Measurements from ENCODE around the gene MBNL2. TPM values are rescaled to one million over a fixed set of nuclear protein-coding genes. Genes with fewer than 3 reads are reported as not detected.

The MBNL2 gene
- total and polyA plus RNA-seq, 2 experiments from 2014 or later, result 46.7 to 79.5 TPM

DNA sequence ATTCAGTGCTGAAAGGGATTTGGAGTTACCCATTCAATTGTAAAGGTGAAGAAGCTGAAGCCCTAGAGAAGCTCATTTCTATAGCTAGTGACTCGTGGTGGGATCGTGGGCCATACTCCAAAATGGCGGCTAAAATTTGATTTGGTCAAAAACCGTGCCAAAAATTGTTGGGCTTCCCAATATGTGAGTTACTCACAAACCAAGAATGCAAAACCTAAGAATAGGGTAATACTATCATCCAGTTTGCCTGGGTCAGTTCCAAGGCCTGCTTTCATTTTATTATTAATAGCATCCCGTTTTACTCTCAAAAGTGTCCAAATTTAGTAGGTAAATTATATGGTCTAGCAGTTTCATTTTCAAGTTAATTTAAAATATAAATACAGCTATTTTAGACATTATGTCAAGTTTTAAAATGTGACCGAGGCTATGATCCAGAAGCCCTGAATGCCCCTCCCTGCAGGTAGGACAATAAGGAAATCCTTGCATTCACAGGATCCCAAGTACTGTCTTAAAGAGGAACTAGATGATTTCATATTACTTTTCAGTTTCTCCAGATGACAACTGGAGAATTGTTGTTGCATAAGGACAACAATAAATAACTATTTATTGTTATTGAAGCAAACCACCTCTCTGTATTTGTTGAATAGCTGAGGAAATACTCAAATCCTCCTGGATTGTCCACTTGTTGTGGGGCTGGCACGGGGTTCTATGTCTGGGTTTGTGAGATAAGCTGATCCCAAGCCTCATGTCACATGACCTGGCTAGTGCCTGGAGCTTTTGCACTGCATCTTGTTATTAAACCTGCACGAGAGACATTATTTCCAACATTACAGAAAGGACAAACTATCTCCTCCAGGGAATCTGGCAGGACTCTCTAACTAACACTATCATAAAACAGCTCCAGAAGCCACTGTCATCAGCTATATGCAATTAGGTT is 200.3 kb downstream of the MBNL2 start:
- WGBS, 2 experiments (ENCODE audit: low coverage in 1 of 2, low lambda C conversion rate in 2 of 2, missing lambda C conversion rate in 2 of 2), result 81 to 82% methylated on average over 8 of the region's 8 CpGs
- no peak for DNase-seq
- in situ Hi-C loops (cut with MboI), result no loop called here

DNA sequence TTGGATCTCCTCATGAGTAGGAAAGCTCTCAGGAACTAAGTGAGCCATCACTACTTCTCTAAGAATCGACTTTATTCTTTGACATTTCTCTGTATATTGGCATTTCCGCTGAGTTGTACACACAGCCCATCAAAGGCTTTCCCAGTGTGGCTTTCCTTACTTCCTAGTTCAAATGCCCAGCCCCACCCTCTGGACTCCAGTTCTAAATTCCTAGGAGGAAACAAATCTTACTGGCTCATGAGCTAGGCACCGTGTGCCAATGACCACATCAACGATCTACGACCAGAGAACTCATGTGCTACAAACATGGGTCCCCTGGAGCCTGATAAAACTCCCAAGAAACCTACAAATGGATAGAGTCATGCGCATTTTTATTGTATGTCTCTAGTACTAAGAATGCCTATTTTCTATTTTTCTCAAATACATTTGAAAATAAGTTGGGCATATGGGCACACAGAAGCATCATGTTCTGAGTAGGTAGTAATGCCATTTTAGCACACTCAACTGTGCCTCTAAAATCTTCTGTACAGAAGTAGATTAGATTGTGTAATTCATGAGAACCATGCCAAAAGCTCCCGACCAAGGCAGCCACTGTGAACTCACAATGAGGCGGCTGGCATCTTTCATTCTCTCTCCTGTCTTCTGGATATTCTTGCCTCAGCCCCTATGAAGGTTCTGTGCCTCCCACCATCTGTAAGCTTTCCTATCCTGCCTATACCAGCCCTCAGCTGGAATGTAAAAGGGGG is 201.3 kb downstream of the MBNL2 start:
- in situ Hi-C loops (cut with MboI), result no loop called here
- no peaks in the 10 kb centered on the region for H3K27me3 ChIP-seq (replicated peaks; ENCODE audit: insufficient read depth)

More for the DNA sequence above, 200.3 kb downstream of the MBNL2 start:
- no peak overlapping the region for H3K27ac ChIP-seq
- H3K4me1 ChIP-seq (ENCODE audit: insufficient read depth), result no peaks in the 10 kb centered on the region
- no peak overlapping the region for H2AFZ ChIP-seq
- H3K79me2 ChIP-seq (ENCODE audit: insufficient read depth), result no peaks in the 10 kb centered on the region
- no peaks in the 10 kb centered on the region for H3K27me3 ChIP-seq (replicated peaks; ENCODE audit: insufficient read depth)
- H3F3A ChIP-seq (ENCODE audit: insufficient read depth), result no peaks in the 10 kb centered on the region
- H3K9me2 ChIP-seq (ENCODE audit: insufficient read depth), result no peaks in the 10 kb centered on the region
- TF ChIP-seq EZH2phosphoT487 (IDR thresholded peaks at IDR 0.05; ENCODE audit: insufficient read depth, low read depth), result no peak
- TF ChIP-seq EZH2 (IDR thresholded peaks at IDR 0.05; ENCODE audit: insufficient read depth, poor library complexity, severe bottlenecking), result no peak
- no peak overlapping the region for H3K4me2 ChIP-seq (ENCODE audit: unreplicated experiment)
- no peaks in the 10 kb centered on the region for H3K9me3 ChIP-seq (ENCODE audit: low read depth)
- no peaks in the 10 kb centered on the region for H4K20me1 ChIP-seq (ENCODE audit: insufficient read depth)
- no peak overlapping the region for H3K9ac ChIP-seq
- no peak overlapping the region for H3K4me3 ChIP-seq
- H3K36me3 ChIP-seq (ENCODE audit: low read depth), result no peaks in the 10 kb centered on the region

DNA sequence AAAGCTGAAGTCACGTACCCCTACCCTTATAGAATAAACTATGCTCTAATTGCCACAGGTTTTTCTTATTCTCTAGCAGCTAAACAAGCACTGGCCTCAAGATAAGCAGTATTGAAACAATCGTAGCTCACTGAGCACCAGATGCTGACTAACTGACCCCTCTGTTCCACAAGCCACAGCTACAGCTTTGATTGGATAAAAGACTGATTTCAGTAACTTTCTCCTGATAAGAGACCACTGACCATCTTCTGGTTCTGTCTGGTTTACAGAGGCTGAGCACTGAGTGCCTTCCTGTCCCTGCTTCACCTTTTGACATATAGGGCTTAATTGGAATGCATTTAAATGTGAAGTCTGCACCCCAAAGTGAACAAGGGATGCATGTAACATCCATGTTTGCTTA is 203.5 kb downstream of the MBNL2 start:
- in situ Hi-C loops (cut with MboI), result no loop called here
- H3K9me3 ChIP-seq (ENCODE audit: low read depth), result no peaks in the 10 kb centered on the region

More for the DNA sequence above, 201.3 kb downstream of the MBNL2 start:
- H2AFZ ChIP-seq, result no peak overlapping the region
- no peaks in the 10 kb centered on the region for H3K9me3 ChIP-seq (ENCODE audit: low read depth)
- H3K4me3 ChIP-seq, result no peak overlapping the region
- no peak overlapping the region for H3K27ac ChIP-seq
- H4K20me1 ChIP-seq (ENCODE audit: insufficient read depth), result no peaks in the 10 kb centered on the region
- no peak overlapping the region for H3K9ac ChIP-seq
- no peaks in the 10 kb centered on the region for H3K4me1 ChIP-seq (ENCODE audit: insufficient read depth)
- no peak overlapping the region for H3K4me2 ChIP-seq (ENCODE audit: unreplicated experiment)
- TF ChIP-seq EZH2 (IDR thresholded peaks at IDR 0.05; ENCODE audit: insufficient read depth, poor library complexity, severe bottlenecking) (no peak), EZH2phosphoT487 (IDR thresholded peaks at IDR 0.05; ENCODE audit: insufficient read depth, low read depth) (no peak)
- DNase-seq, result no peak
- no peaks in the 10 kb centered on the region for H3K36me3 ChIP-seq (ENCODE audit: low read depth)
- WGBS, 2 experiments (ENCODE audit: low coverage in 1 of 2, low lambda C conversion rate in 2 of 2, missing lambda C conversion rate in 2 of 2), result 56 to 58% methylated on average over 8 of the region's 8 CpGs
- no peaks in the 10 kb centered on the region for H3F3A ChIP-seq (ENCODE audit: insufficient read depth)
- no peaks in the 10 kb centered on the region for H3K79me2 ChIP-seq (ENCODE audit: insufficient read depth)
- H3K9me2 ChIP-seq (ENCODE audit: insufficient read depth), result no peaks in the 10 kb centered on the region

DNA sequence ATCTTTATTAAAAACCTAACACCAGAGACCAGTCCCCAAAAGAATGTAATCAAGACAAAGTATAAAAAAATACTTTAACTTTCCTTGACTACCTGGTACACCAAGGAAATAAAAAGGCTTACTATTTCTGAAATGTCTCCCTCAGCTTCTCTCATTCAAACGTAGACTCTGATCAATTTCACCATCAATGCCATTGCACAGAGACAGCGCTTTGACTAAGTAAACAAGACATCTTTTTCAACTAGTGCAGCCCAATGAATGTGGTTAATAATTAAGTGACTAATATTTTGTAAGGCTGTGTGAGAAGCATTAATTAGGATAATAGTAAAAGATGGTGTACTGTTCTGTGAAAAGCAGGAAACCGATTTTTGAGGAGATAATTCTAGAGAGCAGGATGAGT is 204.6 kb downstream of the MBNL2 start:
- no peaks in the 10 kb centered on the region for H4K20me1 ChIP-seq (ENCODE audit: insufficient read depth)
- H3K4me1 ChIP-seq (ENCODE audit: insufficient read depth), result peaks cover 9% of the 10 kb centered on the region
- H3K36me3 ChIP-seq (ENCODE audit: low read depth), result no peaks in the 10 kb centered on the region
- H3K9me3 ChIP-seq (ENCODE audit: low read depth), result no peaks in the 10 kb centered on the region
- TF ChIP-seq EZH2 (IDR thresholded peaks at IDR 0.05; ENCODE audit: insufficient read depth, poor library complexity, severe bottlenecking), result no peak
- no peak for TF ChIP-seq EZH2phosphoT487 (IDR thresholded peaks at IDR 0.05; ENCODE audit: insufficient read depth, low read depth)
- H3K27me3 ChIP-seq (replicated peaks; ENCODE audit: insufficient read depth), result no peaks in the 10 kb centered on the region
- DNase-seq, result no peak
- H3K27ac ChIP-seq, result no peak overlapping the region
- in situ Hi-C loops (cut with MboI), result no loop called here
- no peaks in the 10 kb centered on the region for H3K79me2 ChIP-seq (ENCODE audit: insufficient read depth)
- H3K9ac ChIP-seq, result no peak overlapping the region
- no peak overlapping the region for H3K4me3 ChIP-seq
- 84 to 87% methylated on average over 3 of the region's 3 CpGs for WGBS, 2 experiments (ENCODE audit: low coverage in 1 of 2, low lambda C conversion rate in 2 of 2, missing lambda C conversion rate in 2 of 2)
- H3F3A ChIP-seq (ENCODE audit: insufficient read depth), result peaks cover 11% of the 10 kb centered on the region; the same call in 1 of the 2 replicates
- H3K4me2 ChIP-seq (ENCODE audit: unreplicated experiment), result no peak overlapping the region
- H2AFZ ChIP-seq, result no peak overlapping the region
- no peaks in the 10 kb centered on the region for H3K9me2 ChIP-seq (ENCODE audit: insufficient read depth)

More for the DNA sequence above, 203.5 kb downstream of the MBNL2 start:
- Histone ChIP-seq H3K27me3 (replicated peaks; ENCODE audit: insufficient read depth) (no peaks in the 10 kb centered on the region), H4K20me1 (ENCODE audit: insufficient read depth) (no peaks in the 10 kb centered on the region), H3K4me2 (ENCODE audit: unreplicated experiment) (no peak overlapping the region), H3F3A (ENCODE audit: insufficient read depth) (peaks cover 11% of the 10 kb centered on the region; the same call in 1 of the 2 replicates), H3K79me2 (ENCODE audit: insufficient read depth) (no peaks in the 10 kb centered on the region), H3K9me2 (ENCODE audit: insufficient read depth) (no peaks in the 10 kb centered on the region), H3K4me3 (no peak overlapping the region), H3K4me1 (ENCODE audit: insufficient read depth) (peaks cover 6% of the 10 kb centered on the region), H3K36me3 (ENCODE audit: low read depth) (no peaks in the 10 kb centered on the region), H3K9ac (no peak overlapping the region), H3K27ac (no peak overlapping the region), H2AFZ (no peak overlapping the region)
- TF ChIP-seq EZH2 (IDR thresholded peaks at IDR 0.05; ENCODE audit: insufficient read depth, poor library complexity, severe bottlenecking), result no peak
- TF ChIP-seq EZH2phosphoT487 (IDR thresholded peaks at IDR 0.05; ENCODE audit: insufficient read depth, low read depth), result no peak
- DNase-seq, result no peak
- 82 to 87% methylated on average over 2 of the region's 2 CpGs for WGBS, 2 experiments (ENCODE audit: low coverage in 1 of 2, low lambda C conversion rate in 2 of 2, missing lambda C conversion rate in 2 of 2)
